ENCODE measurements around the gene SH2D3C.

DNA sequence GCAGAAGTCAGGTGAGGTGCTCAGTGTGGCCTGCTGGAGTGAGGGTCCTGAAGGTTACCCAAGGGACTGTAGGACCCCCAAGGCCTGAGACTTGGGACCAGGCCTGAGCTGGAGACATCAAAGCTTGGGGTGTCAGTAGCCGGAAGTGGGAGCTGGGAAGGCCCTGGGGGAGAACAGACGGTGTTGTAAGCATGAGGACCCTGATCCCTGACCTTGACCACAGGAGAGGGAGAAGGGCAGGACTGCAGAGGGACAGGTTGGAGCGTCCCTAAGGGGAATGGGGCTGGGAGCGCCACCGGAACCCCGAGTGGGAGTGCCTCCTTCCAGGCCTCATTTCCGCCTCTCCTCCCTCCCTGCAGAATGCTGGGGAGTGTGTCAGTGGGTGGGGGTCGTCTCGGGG is 62.1 kb downstream of the SH2D3C start:
- TF ChIP-seq, protein P1, sequence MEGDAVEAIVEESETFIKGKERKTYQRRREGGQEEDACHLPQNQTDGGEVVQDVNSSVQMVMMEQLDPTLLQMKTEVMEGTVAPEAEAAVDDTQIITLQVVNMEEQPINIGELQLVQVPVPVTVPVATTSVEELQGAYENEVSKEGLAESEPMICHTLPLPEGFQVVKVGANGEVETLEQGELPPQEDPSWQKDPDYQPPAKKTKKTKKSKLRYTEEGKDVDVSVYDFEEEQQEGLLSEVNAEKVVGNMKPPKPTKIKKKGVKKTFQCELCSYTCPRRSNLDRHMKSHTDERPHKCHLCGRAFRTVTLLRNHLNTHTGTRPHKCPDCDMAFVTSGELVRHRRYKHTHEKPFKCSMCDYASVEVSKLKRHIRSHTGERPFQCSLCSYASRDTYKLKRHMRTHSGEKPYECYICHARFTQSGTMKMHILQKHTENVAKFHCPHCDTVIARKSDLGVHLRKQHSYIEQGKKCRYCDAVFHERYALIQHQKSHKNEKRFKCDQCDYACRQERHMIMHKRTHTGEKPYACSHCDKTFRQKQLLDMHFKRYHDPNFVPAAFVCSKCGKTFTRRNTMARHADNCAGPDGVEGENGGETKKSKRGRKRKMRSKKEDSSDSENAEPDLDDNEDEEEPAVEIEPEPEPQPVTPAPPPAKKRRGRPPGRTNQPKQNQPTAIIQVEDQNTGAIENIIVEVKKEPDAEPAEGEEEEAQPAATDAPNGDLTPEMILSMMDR (IDR thresholded peaks at IDR 0.05): no peak
- TF ChIP-seq POLR2A (IDR thresholded peaks at IDR 0.05): no peak
